ENCODE data around the gene SRBD1.

The SRBD1 gene

DNA sequence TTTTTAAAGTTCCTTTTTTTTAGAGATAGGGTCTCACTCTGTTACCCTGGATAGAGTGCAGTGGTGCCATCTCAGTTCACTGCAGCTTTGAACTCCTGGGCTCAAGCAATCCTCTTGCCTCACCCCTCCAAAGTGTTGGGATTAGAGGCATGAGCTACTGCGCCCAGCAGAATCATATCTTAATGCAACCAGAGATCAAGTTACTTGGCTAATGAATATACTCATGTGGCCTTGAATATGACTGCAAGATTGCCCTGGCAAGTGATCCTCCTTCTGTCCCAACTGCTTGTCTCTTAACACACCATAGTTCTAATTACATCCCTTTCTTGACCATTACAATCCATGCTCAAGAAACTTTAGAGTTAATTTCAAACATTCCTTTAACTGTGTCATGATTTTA is 133.5 kb downstream of the SRBD1 start:
- TF ChIP-seq, protein P1, sequence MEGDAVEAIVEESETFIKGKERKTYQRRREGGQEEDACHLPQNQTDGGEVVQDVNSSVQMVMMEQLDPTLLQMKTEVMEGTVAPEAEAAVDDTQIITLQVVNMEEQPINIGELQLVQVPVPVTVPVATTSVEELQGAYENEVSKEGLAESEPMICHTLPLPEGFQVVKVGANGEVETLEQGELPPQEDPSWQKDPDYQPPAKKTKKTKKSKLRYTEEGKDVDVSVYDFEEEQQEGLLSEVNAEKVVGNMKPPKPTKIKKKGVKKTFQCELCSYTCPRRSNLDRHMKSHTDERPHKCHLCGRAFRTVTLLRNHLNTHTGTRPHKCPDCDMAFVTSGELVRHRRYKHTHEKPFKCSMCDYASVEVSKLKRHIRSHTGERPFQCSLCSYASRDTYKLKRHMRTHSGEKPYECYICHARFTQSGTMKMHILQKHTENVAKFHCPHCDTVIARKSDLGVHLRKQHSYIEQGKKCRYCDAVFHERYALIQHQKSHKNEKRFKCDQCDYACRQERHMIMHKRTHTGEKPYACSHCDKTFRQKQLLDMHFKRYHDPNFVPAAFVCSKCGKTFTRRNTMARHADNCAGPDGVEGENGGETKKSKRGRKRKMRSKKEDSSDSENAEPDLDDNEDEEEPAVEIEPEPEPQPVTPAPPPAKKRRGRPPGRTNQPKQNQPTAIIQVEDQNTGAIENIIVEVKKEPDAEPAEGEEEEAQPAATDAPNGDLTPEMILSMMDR (IDR thresholded peaks at IDR 0.05; ENCODE audit: low read depth, low read length, missing control alignments), result no peak
- in situ Hi-C loops (cut with HindIII; ENCODE audit: low sequenced_read_pairs), result no loop called here

DNA sequence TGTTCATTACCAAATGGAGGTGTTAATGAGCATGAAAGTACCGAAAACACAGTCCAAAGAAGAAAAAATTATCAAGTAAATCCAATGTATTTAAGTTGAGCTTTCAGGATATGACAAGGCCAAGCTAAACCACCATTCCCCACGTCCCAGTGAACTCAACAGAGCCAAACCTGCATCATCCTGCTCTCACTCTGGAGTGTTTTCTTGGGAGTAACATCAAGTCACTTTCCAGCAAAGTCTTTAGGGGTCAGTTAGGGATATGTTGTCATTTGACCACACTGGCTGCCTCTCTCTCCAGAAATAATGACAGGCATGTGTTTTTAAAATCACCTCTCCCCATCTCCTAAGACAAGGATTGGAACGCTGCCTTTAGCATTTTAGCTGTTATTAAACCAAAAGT is 140.5 kb downstream of the SRBD1 start:
- H3K4me3 ChIP-seq (ENCODE audit: low read depth, low read length), result no peak overlapping the region
- peak; percentile 8 for DNase-seq (ENCODE audit: low read depth)
- in situ Hi-C loops (cut with HindIII; ENCODE audit: low sequenced_read_pairs), result no loop called here
- TF ChIP-seq, protein P1 (IDR thresholded peaks at IDR 0.05; ENCODE audit: low read depth, low read length, missing control alignments), result no peak

More for the DNA sequence above, 133.5 kb downstream of the SRBD1 start:
- DNase-seq (ENCODE audit: low read depth), result no peak
- H3K4me3 ChIP-seq (ENCODE audit: low read depth, low read length), result no peak overlapping the region

- no peak for DNase-seq (ENCODE audit: low read depth)
- in situ Hi-C loops (cut with HindIII; ENCODE audit: low sequenced_read_pairs), result no loop called here
- H3K4me3 ChIP-seq (ENCODE audit: low read depth, low read length), result no peak overlapping the region
- TF ChIP-seq, protein P1 (IDR thresholded peaks at IDR 0.05; ENCODE audit: low read depth, low read length, missing control alignments), result no peak
Measured at GRCh38 chr2:45469314-45470099, 141.6 kb downstream of the SRBD1 start.

DNA sequence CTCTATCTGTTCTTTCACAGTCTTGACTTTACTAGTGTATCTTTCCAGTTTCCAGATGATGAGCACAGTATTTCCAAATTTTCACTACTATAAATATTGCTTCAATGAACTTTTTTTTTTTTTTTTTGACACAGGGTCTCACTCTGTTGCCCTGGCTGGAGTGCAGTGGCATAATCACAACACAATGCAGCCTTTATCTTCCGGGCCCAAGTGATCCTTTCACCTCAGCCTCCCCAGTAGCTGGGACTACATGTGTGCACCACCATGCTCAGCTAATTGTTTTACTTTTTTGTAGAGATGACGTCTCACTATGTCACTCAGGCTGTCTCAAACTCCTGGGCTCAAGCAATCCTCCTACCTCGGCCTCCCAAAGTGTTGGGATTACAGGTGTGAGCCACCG is 142.8 kb downstream of the SRBD1 start:
- H3K4me3 ChIP-seq (ENCODE audit: low read depth, low read length), result no peak overlapping the region
- no peak for DNase-seq (ENCODE audit: low read depth)
- in situ Hi-C loops (cut with HindIII; ENCODE audit: low sequenced_read_pairs), result no loop called here
- TF ChIP-seq, protein P1 (IDR thresholded peaks at IDR 0.05; ENCODE audit: low read depth, low read length, missing control alignments), result no peak

DNA sequence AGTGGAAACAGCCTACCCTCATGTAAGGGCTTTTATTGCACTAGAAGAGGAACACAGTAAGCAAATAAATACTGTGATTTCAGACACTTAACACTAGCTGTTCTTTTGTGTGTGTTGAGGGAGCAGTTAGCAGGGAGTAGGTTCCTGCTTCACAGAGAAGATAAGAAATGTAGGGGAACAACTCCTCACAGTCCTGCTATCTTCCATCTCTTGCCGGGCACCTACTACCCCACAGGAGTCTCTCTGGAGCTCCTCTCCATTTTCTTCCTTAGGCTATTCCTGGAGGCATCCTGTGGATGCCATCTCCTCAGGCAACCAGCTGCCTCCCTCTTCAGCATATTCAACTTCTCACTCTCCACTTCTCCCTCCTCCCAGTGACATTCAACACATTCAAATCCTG is 145.0 kb downstream of the SRBD1 start:
- TF ChIP-seq, protein P1 (IDR thresholded peaks at IDR 0.05; ENCODE audit: low read depth, low read length, missing control alignments), result no peak
- H3K4me3 ChIP-seq (ENCODE audit: low read depth, low read length), result no peak overlapping the region
- no peak for DNase-seq (ENCODE audit: low read depth)
- in situ Hi-C loops (cut with HindIII; ENCODE audit: low sequenced_read_pairs), result no loop called here

DNA sequence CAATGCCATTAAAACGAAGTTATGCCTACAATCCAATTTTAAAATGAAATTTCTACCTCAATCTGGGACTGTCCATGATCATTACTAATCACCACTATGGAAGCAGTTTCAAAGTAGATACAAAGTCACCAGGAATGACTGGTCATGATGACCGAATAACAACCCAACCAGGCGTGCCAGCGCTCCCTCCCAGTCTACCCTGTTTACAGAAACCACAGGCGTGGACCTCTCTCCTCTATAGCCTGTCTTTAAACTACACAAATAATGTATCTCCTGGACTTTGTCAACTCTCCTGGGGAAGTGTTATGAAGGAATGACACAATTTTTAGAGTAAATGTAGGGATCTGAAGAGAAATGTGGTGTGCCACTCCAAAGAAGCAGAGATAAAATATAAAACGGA is 150.2 kb downstream of the SRBD1 start:
- DNase-seq (ENCODE audit: low read depth), result no peak
- TF ChIP-seq, protein P1 (IDR thresholded peaks at IDR 0.05; ENCODE audit: low read depth, low read length, missing control alignments), result no peak
- no peak overlapping the region for H3K4me3 ChIP-seq (ENCODE audit: low read depth, low read length)
- in situ Hi-C loops (cut with HindIII; ENCODE audit: low sequenced_read_pairs), result no loop called here

Data from astrocyte of the cerebellum (primary cell).